Activated CD4-positive, CD25-positive, alpha-beta regulatory T cell (primary cell): ENCODE measurements around the gene MBNL1.
"Not testable (repeated sequence)": the region's sequence is repeated elsewhere in the genome, so short reads cannot be mapped to it uniquely, and the experiment has no call there.

Experiments used
- DNase-seq, 4 experiments: peaks; one replicate each; lab custom pipeline; 2025; lab: John Stamatoyannopoulos, UW

MBNL1 gene

DNA sequence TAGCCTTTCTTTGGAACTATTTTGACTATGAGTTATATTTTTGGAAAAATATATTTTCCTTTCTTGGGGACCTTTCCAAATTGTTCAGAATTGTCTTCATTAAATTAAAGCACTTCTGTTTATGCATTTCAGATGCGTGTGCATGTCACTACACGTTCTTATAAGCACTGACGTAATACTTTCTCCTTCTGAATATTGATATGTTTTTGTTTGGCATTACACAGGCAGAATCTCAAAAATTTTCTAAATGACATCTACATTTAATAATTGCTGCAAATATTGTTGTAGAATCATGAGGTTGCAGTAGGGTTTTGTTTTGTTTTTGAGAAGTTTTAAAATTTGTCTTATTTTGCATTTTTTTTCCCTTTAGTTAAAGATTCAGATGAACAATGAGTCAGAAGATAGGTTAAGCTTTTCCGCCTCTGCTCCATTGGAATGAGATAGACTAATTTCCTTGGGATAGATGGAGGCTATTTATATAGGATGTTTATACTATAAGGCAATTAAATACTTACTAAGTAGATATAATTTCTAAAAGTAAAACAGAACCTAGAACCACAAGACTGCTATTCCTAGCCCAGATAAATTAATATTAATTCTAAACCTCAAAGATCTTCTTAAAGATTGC, 110.8 kb downstream of the MBNL1 start:
- DNase-seq: no peak

GRCh38 chr3:152380043-152380442, 111.3 kb downstream of the MBNL1 start:
- DNase-seq: no peak

DNA sequence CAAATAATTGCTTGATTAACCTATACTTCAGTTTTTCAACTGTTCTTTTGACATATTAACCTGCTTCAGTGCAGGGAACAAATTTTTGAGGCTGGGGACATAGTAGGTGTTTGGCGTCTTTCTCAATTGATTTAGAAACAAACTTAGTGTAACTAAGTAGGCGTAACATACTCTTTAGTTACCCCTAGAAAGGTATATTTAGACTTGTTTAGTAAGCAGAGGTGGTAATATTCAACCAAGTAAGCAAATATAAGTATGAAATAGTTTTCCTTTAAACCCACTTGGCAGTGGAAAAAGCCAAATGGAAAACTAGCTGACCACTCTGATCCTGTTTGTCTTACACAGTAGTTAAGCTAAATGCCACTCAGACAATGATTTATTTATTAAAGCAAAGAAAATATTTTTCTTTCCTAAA, 113.2 kb downstream of the MBNL1 start:
- DNase-seq: no peak

DNA sequence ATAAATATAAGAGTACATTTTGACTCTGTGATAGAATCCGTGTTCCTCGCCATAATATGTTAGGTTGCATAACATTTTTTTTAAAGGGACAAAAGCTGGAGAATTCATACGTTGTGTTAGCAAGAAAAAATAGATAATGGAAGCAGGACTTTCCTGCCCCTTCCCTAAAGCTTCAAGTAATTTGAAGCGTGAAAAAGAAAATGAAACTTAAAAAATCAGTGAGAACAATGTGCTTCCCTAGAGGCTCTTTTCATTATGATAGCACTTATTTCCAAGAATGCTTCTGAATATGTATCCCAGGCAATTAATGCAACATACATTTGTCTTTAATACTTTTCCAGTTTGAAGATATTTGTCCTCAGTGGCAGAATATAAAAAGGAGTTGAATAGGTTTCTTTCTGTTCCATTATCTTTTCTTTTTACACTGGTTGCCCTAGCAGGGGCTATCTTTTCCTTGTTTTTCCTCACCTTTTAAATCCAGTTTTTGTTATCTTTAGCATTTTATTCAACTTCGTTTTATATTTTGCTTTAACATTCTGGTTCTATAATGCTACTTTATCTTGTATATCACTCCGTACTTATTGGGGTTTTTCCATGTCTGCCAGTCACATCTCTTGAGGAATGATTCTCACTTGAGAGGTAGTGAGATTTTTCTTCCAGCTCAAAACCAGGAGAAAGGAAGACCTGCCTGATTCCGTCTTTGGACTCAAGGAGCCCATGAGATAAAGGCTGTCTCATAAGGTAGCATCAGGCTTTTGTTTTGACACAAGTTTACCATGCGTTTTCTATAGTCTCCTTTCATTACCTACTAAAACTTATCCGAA, 113.8 kb downstream of the MBNL1 start:
- no peak for DNase-seq

- no peak for DNase-seq
Observed at GRCh38 chr3:152383136-152383606, 114.4 kb downstream of the MBNL1 start.

GRCh38 chr3:152384412-152384811, 115.7 kb downstream of the MBNL1 start:
- no peak for DNase-seq

GRCh38 chr3:152385761-152386160, 117.0 kb downstream of the MBNL1 start:
- no peak for DNase-seq

GRCh38 chr3:152386208-152386607, 117.5 kb downstream of the MBNL1 start:
- DNase-seq: no peak

DNA sequence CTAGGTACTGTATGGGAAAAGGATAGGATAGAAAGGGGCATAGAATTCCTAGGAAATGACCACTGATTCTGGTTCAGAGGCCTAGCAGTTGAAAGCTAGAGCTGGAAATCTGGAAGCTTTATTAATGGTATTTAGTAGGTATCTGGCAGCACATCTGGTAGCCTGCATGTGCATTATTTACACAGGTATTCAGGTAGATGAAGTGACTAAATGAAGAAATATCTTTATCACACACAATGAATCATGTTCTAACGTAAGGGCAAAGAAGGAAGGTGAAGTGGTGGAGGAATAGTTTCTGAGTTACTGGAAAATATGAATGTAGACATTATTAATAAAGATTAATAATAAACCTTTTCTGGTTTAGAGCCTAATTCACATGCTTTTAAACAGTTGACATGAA, 119.9 kb downstream of the MBNL1 start:
- DNase-seq: no peak

GRCh38 chr3:152389316-152389934, 120.7 kb downstream of the MBNL1 start:
- no peak for DNase-seq

- no peak for DNase-seq
Observed at GRCh38 chr3:152390647-152391046, 121.9 kb downstream of the MBNL1 start.

DNA sequence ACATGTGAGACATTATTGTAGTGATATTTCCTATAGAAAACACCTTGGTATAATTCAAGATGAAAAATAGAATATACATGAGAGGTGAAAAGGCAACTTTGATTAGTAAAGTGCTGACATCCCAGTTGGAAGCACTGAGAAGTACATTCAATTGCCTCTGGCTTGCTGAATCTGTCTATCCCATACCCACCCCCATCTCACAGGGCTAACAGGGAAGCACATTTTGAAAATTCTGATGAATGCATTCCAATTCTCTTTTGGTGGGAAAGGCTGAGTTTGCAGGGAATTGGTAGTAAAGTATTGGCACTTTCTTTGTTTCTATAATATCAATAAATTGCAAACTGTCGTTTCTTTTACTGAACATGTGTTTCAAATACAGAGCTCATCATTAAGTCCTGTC, 122.9 kb downstream of the MBNL1 start:
- DNase-seq: no peak

DNA sequence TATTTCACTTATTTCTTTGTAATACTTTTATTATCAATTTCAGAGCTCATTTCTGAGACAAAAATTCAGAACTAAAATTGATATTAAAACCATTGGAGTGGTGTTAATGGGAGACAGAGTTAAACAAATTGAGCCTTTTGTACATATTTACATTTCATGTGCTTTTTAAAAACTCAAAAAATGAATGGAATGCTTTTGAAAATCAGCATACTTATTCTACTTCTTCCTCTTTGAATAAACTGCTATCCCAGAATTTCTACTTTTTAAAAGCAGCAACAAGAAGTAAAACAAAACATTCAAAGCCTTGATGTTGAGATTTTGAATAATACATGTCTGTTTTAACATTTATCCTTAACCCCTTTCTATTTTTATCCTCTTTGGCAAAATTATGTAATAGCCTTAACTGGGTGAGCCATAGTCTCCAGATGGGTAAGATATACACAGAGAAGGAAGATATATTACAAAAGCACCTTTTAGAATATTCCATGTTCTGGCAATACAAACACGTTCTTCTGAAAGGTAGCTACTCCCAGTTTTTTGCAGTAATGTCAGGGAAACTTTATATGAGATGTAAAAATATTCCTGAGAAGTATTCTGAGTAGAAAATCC, 123.6 kb downstream of the MBNL1 start:
- DNase-seq: no peak

DNA sequence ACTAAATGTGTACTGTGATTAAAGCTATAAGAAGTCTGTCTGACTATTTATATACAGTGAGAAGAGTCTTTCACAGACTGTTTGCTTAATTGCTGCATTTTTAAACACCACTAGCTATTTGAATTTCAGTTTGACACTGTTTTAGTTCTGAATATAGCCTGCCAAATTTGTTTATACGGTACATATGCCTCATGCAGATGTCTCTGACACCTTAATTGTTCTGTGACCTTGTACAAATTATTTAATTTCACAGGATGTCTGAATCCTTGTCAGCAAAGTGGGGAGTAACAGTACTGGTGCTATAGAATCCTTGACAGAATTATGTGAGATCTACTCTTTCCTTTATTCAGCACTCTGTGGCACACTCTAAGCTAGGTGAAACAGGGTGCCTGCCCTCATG, 125.5 kb downstream of the MBNL1 start:
- no peak for DNase-seq

DNA sequence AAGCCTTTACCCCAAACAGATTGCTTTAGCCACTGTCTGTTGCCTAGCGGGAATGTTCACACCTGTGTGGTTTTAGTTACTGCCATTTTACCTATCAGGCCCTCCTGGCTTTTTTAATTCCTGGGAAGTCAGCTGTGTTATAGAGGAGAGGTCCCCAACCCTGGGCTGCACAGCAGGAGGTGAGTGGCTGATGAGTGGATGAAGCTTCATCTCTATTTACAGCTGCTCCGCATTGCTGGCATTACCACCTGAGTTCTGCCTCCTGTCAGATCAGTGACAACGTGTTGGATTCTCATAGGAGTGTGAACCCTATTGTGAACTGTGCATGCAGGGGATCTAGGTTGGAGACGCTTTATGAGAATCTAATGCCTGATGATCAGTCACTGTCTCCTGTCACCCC, 127.0 kb downstream of the MBNL1 start:
- DNase-seq: no peak

- no peak for DNase-seq
Observed at GRCh38 chr3:152396867-152397266, 128.1 kb downstream of the MBNL1 start.

- not testable (repeated sequence) for DNase-seq
Observed at GRCh38 chr3:152397348-152397747, 128.6 kb downstream of the MBNL1 start.

GRCh38 chr3:152398495-152398894, 129.8 kb downstream of the MBNL1 start:
- no peak for DNase-seq

- no peak for DNase-seq
Observed at GRCh38 chr3:152399374-152399773, 130.6 kb downstream of the MBNL1 start.

GRCh38 chr3:152400887-152401286, 132.2 kb downstream of the MBNL1 start:
- no peak for DNase-seq

DNA sequence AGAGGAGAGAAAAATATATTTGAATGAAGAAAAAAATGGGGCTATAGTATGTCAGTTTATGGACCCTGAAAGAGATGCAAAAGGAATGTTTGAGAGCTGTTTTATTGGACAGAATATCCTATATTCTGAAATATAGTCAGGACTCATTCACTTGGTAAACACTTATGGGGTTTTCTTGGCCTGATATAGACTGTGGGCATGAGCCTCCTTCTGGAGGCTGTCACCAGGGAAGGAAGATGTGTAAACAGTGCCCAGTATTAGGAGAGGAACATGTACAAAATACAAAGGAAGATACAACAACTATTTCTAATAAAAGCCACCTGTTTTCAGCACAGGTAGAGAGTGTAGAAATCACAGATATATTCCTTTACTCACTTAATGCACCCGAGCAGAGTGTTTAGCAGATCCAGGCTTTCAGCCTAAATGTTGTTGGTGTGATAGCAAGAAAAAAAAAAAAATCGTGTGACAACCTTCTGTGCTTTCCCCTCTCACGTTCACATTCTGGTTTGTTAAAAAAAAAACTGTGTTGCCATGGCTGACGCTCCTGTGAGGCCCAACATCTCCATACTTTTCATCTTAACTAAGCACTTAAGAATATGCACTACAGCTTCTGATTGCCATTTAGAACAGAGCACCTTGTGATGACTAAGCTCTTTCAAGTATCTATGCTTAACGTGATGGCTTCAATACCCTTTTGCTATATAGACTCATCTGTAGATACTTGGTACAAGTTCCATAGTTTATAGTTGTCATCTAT, 134.1 kb downstream of the MBNL1 start:
- DNase-seq: no peak

DNA sequence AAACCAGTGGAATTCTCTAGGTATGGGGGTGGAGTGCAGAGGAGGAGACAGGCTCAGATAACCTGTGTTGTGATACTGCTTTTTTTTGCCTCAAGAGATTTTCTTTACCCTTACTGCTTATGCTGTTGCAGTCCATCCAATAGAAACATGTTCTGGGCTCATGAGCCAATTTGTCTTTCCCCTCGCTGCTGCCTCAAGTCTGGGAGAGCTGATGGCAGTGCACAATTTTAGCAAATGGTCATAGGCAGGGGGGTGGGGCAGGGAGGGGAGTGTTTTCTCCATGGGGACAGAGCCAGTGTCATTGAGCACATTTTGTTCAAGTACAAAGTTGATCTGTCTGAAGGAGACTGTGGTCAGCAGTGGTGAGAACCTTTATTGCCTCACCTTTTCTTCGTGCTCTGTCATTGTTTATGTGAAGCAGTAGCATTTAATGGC, 134.9 kb downstream of the MBNL1 start:
- no peak for DNase-seq
